GM18951 (cell line): ENCODE results near the gene IRS2.

Experiments
- POLR2A ChIP-seq: IDR thresholded peaks from 4 replicates; pipeline ENCODE4 v1.6.1; 2011; ENCODE audit warnings: mild to moderate bottlenecking; ENCODE audit not compliant: insufficient read length, insufficient read depth; ENCODE audit errors: extremely low read depth
- in situ Hi-C: fragments of 300-500 bp; cut with MboI; formaldehyde crosslinking; loops from one replicate; pipeline ENCODE4 v1.12.0; 2022; ENCODE audit warnings: low sequenced_read_pairs, mixed read lengths, inconsistent platforms; ENCODE audit not compliant: unreplicated experiment

Gene IRS2

DNA sequence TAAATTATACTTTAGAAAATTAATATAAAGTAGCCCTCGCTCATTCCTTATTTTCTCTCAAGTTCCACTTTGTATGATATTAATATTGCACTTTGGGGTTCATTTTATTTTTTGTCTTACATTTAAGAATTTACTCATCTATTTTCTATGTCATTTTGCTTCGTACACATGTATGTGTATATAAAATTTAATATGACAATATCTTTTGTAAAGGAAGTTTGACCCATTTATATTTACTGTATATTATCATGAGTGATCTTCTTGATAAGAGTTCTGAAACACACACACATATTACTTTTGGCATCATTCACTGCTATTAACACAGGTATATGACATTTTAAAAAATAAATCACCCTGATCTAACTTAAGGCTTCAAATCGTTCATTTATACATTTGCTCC is 83.1 kb downstream of the IRS2 start:
- TF ChIP-seq POLR2A: no peak
- in situ Hi-C loops: no loop called here
